RPMI8226 (cell line): ENCODE data around the gene EXOG.
A peak's percentile ranks its signal among the peaks of the same experiment; 100 is the strongest.

Source experiments
- DNase-seq: peaks from one replicate; pipeline ENCODE4 v3.0.0-alpha.2; 2015

Gene EXOG

DNA sequence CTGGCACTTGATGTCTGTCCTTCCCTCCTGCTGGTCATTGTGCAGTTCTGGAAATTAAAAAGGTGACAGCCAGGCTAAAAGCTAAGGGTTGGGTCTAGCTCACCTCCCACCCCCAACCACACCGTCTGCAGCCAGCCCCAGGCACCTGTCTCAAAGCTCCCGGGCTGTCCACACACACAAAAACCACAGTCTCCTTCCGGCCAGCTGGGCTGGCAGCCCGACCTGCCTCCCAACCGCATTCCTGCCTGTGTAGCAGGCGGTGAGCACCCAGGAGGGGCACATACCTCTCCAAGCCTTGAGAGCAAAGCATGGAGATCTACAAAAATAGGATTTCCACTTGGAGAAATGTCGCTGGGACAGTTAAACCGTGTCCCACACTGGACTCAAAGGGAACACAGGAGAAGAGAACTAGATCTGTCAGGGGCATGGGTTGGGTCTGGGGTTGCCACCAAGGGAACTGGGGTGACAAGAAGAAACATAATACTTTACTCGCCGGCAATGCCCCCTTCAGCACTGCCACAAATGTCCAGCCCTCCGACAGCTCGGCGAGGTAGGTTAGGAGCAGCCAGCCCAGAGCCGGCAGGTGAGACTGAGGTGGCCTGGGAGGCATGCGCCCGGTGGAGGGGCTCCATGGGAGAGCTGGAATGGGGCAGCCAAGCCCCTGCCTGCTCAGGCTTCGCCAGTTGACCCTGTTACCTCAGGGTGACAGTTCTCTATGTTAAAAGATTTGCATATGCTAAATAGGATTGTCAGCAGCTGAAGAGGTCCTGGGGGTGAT lies 52.2 kb downstream of the EXOG start:
- peak; percentile 85 for DNase-seq

DNA sequence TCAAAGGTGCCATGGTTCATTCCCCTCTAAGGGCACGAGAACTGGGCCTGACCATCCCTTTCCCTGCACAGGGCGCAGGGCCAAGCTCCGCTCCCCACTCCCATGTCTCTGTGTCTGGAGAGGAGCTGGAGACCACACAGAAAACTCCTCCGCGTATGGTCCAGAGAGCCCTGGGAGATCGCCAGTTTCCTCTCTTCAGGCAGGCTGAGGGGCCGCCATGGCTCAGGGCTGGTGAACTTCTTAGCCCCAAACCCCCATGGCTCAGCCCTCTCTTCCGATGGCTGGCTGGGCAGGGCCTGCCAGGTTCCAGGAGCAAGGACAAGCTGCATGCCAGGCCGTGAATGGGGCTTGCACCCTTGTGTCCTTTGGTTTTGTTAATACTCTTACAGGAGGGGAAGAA lies 52.9 kb downstream of the EXOG start:
- DNase-seq: no peak

DNA sequence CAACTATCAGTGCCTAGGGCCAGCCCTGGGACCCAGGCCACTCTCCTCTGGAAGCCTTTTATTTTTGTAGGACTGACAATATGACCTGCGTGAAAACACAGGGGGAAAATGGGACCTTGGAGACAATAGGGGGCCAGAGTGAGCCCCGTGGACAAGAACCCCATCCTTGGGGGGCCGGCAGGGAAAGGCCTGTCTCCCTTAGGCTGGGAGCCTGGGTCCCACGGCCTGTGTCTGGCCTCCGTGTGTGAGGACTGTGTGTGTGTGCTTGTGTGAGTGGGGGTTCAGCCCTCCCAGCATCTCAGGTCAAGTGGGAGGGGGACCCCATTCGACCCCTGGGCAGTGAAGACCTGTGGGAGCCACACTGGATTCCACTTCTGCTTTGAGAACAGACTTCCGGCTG lies 53.3 kb downstream of the EXOG start:
- no peak for DNase-seq

DNA sequence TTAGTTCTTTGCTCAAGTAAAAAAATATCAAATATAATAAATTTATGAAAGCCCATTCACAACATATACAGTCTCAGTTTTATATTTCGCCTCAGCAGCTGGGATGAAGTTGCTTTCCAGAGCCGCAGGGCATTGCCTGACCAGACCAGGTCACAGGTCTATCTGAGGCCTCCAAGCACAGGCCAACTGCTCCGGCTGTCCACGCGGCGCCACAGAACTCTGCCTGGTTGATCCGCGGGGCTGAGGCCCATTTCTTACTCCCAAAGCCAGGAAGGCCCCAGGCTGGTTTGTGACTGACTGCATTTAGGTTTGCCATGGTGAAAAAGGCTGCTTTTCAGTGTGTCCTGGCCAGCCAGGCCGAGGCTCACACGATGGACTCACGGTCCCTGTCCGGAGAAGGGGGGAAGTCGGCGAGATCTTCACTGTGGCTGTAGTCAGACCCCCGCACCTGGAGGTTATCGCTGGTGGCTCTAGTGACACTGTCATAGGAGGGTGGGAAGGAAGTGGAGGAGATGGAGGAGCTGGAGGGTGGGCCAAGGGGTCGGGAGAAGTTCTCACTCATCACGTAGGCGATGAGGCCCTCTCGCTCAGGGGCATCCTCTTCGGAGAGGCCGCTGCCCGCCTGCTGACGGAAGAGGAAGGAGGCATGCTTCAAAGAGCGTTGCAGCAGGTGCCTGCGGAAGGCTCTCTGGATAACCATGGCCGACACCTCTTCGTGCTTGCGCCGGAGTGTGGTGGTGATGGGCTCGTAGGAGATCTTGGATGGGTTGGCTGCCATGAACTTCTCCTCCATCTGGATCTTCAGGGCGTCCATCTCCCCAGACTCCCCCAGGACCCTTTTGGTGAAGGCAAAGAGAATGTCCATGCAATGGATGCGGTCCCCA lies 54.1 kb downstream of the EXOG start:
- DNase-seq: no peak

DNA sequence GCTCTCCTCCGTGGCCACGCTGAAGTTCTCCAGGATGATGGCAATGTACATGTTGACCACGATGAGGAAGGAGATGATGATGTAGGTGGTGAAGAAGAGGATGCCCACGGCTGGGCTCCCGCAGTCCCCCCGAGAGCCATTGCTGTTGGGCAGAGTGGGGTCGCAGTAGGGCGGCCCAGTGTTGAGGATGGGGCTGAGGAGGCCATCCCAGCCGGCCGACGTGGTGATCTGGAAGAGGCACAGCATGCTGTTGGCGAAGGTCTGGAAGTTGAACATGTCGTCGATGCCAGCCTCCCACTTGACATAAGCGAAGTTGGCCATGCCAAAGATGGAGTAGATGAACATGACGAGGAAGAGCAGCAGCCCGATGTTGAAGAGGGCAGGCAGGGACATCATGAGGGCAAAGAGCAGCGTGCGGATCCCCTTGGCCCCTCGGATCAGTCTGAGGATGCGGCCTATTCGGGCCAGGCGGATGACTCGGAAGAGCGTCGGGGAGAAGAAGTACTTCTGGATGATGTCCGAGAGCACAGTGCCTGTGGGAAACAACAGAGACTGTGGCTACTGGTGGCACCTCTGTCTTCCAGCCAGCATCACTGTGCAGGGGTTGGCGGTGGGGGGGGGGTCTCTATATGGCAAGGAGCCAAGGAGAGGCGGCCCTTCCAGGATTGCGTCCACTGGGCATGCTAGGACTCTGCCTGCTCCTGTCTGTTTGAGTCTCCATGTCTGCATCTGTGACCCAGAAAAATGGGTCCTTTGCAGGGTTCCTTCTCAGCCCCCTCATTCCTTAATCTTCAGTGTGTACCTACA lies 55.1 kb downstream of the EXOG start:
- DNase-seq: no peak

DNA sequence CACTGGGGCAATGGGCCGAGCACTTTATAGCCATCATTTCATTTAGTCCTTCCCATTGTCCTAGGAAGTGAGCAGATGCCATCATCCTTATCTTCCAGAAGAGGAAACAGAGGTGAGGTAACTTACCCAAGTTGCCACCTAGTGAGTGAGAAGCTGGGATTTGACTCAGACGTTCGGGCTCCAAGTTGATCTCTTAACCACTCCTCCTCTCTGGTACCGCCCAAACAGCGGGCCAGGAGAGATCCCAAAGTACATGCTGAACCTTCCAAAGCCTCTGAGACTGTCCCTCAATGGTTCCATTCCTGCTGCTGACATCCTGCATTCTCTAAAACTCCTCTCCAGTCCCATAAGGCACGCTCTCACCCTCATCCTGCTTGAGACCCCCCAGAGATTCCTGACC lies 56.2 kb downstream of the EXOG start:
- no peak for DNase-seq

DNA sequence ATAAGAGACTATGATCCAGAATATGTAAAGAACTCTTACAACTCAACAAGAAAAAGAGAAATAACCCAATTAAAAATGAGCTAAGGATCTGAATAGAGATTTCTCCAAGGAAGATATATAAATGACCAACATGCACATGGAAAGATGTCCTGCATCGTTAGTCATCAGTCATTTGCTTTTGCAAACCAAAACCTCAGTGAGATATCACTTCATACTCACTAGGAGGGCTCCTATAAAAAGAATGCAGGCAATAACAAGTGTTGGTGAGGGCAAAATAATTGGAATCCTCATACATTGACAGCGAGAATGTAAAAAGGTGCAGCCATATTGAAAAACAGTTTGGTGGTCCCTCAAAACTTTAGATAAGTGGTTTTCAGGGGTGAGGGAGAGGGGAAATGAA lies 56.9 kb downstream of the EXOG start:
- DNase-seq: no peak

DNA sequence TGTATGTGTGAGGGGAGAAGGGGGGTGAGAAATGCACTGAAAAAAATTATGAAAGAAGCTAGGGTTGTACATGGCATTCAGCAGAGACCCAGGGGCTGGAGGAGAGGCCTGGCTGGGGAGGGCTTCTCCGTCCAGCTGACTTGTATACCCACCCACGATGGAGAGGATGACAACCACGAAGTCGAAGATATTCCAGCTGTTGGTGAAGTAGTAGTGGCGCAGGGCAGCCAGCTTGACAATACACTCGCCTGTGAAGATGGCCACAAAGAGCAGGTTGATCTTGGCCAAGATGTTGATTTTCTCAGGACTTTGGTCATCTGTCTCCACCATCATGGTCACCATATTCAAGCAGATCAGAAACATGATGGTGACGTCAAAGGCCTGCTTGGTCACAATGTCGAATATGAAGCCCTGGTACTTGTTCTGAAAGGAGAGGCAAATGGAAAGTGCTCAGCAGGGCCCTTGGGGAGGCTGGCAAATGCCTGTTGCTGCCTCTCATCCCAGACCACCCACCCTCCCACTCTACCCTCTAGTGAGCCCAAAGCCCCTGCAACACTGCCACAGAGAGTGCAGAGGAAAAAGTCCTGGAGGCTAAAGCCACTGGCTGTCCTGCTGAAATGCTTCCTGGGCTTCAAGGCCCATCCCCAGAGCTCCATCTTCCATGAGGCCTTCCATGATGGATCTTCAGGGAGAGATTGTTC lies 58.1 kb downstream of the EXOG start:
- no peak for DNase-seq

DNA sequence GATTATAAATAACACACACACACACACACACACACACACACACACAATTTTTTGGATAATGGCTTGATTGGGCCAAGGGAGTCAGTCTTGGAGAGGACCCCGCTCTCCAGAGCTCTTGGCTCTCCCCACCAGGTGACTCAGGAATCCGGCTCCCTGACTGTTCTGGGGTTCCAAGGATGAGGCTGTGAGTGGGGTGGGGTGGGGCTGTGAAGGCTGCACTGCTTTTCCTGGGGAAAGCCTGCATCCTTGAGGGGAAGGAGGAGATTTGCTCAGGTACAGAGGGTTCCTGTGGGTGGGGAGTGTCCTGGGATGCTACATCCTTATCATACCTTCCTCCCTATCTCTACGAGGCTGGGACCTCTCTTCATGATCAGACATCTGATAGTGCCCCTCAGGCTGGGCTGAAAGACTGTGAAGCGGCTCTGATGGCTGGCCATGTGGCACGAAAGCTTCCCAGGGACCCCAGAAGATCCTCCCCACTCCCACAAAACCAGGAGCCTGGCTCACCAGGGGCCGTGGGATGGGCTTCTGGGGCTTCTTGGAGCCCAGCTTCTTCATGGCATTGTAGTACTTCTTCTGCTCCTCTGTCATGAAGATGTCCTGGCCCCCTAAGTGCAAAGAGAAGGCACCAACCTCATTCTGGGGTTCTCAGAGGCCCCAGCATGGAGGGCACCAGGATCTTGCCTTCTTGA lies 59.2 kb downstream of the EXOG start:
- DNase-seq: no peak

DNA sequence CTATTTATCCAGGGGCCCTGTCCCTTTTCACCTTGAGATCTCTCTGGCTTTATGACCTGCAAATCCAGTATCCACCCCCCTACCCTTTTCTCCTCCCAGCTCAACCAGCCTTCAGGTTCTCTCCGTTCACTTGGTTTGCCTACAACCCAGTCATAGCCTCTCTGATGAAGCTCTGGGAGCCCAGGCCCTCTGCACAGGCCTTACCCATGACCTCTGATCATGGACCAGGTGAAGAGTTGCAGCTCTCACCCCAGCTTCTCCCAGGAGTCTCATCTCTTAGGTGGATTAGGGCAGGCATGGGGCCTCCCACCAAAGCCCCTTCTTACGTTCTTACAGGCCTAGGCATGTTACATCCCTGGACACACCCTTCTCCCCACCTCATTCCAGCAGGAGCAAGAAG lies 59.8 kb downstream of the EXOG start:
- DNase-seq: no peak

DNA sequence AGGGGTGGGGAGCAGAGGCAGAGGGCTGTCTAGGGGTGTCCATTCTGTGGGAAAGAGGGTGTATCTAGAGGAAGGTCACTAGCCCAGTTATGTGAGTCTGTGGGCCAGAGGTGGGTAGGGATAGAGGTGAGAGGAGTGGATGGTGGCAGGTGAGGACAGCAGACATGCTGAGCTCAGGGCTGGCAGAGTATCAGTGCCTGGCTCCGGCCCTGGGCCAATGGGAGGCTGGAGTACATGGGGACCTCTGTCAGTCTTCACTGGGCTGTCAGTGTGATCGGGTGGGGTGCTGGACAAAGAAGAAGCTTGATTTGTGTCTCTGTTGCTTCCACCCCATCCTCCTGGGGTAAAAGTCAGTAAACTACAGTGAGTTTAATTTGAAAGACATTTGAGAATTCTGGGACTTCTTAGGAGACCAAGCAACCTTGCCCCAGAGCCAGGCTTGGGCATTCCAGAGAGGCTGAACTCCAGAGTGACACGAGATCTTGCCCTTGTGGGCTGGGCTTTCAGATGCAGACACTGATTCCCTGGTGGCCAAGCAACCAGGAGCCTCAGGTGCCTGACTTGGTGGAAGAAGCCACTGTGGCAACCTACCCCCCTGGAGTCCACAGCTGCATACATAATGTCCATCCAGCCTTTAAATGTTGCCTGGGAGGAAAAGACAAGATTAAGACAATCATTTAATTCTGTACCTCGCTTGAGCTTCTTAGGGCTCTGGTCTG lies 60.7 kb downstream of the EXOG start:
- no peak for DNase-seq

DNA sequence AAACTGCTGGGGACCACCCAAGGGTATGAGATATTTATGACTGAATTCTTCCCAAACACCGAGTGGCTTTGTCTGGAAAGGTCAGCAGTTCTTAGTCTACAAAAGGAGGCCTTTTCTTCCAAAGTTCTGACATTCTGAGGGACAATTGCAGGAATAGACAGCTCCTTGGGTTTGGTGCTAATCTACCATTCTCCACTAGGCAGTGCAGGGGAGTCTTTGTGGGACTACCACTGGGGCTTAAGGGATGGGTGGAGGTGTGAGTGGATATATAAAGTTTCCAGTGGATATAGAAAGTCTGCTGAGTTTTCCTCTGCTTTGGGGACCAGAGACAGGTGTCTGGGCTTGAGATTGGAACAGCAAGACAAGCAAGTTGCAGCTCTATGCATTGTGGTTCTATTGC lies 62.7 kb downstream of the EXOG start:
- DNase-seq: no peak

DNA sequence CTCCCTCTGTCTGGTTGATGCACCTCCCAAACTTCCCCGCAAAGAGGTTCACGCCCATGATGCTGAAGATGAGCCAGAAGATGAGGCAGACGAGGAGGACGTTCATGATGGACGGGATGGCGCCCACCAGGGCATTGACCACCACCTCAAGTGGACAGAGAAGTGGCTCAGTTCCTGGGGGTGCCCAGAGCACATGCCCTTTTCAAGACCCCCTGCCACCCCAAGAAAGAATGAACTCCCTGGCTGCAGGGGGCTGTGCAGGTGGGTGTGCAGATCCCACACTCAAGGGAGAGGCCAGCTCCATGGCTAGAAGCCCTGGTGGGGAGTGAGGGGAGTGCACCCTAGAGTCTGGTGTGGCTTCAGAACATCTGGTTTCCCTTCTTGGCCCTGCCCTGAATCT lies 64.1 kb downstream of the EXOG start:
- peak; percentile 18 for DNase-seq

DNA sequence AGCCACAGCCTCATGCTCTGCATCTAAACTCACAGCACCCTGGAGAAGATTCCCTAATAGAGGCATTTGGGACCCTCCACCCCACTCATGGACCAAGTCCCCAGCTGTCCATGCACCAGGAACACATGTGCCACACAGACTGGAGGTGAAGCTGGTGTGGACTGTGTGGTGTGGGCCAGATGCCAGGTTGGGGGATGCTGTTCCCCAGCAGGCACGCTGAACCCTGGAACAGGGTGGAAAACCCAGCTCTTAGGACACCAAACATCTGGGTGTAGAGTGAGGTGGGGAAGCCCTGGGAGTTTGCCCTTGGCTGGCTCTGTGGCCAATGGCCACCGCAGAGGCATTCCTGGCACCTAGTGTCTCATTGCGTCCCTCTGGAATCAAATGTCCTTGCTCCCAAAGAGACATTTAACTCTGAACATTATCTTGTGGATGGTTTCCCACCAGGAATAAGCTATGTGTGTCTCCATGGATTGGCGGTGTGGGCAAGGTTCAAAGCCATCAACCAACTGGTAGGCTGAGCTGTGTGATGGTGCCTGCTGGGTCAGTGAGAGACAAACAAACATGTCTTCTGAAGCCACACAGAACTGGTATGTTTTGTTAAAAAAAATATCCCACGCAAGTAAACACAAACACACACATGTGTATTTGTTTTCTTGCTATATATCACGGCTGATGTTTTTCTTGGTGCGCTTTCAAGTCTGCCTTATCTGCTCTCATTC lies 65.0 kb downstream of the EXOG start:
- no peak for DNase-seq

DNA sequence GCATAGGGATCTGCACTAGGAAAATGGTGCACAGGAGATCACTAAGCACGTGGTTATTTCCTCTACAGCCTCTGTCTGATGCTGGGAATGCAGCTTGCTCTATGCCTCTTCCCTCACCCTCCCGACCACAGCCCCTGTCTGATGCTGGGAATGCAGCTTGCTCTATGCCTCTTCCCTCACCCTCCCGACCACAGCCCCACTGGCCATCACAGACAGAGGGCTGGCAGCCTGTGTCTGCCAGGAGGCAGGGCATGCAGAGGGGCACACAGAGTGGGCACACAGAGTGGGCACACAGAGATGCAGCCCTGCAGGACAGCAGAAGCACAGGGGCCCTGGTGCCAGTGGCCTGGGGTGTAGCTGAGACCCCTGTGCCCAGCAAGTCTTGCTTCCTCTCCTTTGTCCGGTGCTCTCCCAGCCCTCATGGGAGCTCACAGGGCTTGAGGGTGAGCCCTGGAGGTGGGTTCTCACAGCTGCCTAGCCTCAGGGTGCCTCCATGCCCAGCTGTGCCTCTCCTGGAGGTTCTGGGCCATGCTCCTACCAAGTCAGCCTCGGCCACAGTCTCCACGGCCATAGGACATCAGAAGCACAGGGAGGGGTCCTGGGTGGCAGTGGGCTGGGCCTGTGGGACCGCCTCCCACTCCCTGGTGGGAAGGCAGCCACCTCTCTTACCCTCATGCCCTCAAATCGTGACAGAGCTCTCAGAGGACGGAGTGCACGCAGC lies 65.8 kb downstream of the EXOG start:
- no peak for DNase-seq

DNA sequence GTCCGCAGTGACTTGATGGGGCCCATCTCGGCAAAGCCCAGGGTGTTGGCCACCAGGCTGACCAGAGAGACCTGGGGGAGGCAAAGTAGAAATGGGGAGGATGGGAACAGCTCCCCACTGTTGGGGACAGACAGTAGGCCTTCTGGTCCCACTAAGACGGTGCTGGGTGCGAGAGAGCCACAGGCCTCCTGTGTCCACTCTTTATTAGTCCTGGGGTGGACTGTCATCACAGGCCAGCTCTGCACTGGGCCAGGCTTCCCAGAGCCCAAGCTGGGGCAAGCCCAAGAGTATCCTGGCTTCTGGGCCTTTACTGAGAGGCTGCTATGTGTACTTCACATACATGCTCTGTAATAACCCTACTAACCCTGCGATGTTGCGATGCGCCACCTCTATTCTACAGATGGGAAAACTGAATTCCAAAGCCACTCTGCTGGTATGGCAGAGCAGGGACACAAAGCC lies 66.4 kb downstream of the EXOG start:
- no peak for DNase-seq

DNA sequence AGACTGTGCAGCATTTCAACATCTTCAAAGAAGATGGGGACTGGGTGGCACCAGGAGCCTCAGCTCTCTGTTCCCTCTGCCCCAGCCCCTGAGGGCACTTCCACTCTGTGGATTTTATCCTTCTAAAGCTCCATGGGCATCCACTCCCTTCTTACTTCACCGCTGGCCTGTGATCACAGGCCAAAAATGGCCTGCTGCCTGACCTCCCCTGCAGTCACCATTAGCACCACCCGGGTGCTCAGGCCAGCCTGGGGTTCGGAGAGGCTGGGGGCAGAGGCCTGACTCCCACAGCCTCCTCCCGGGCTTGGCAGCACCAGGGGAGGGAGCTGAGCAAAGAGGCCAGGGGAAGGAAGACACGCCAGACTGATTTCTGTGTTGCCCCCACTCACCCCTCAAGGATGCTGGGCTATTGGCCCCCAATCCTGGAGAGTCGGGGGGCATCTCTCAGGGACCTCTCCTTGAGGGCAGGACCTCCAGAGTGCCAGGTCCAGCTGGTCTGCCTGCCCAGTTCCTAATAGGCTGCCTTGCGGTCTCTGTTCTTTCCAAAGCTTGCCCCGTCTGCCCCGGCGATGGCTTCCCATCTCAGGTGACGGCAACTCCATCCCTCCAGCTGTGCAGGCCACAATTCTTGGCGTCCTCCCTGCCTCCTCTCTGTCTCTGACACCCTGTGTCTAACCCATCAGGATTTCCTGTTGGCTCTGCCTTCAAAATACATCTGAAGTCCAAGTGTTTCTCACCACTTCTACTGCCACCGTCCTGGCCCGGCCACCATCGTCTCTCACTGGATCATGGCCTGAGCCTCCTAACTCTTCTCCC lies 67.1 kb downstream of the EXOG start:
- no peak for DNase-seq

DNA sequence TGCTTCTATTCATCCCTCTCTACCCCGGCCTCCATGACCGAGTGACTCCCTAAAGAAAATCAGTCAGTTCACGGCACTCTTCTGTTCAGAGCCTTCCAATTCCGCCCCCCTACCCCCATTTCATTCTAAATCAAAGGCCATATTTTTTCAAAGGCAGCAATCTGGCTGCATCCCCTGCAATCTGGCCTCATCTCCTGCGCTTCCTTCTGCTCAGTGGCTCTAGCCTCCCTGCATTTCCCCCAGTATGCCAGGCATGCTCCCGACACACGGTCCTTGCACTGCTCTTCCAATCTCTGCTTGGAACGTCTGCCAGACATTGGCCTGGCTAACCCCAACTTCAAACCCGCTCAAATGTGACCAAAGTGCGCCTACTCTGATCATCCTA lies 67.7 kb downstream of the EXOG start:
- DNase-seq: no peak
